Mucosa of rectum (tissue), 2 donors: ENCODE results near the gene MEPCE.
"Not testable (repeated sequence)": the region's sequence is repeated elsewhere in the genome, so short reads cannot be mapped to it uniquely, and the experiment has no call there.

Experiments used
- H3K27ac ChIP-seq, 2 donors: one replicate each; pipeline ENCODE4 v1.7.0; 2013; ENCODE audit warnings: inconsistent platforms in 2 of 2, low read depth in 2 of 2, low read length in 2 of 2
- H3K27me3 ChIP-seq, 2 donors: one replicate each; pipeline ENCODE4 v1.7.0; 2013; ENCODE audit warnings: low read length in 2 of 2; ENCODE audit not compliant: control insufficient read depth in 2 of 2, insufficient read depth in 2 of 2
- H3K36me3 ChIP-seq, 2 donors: one replicate each; pipeline ENCODE4 v1.7.0; 2013; ENCODE audit warnings: low read length in 2 of 2; ENCODE audit not compliant: control insufficient read depth in 2 of 2, insufficient read depth in 2 of 2
- H3K4me1 ChIP-seq, 2 donors: one replicate each; pipeline ENCODE4 v1.7.0; 2013; ENCODE audit warnings: low read length in 2 of 2, mild to moderate bottlenecking in 1 of 2; ENCODE audit not compliant: control insufficient read depth in 2 of 2, insufficient read depth in 2 of 2
- H3K4me3 ChIP-seq, 2 donors: one replicate each; pipeline ENCODE4 v1.7.0; 2013; ENCODE audit warnings: low read length in 2 of 2
- H3K9ac ChIP-seq, 2 donors: one replicate each; pipeline ENCODE4 v1.7.0; 2013; ENCODE audit warnings: low read length in 2 of 2, low read depth in 1 of 2, mild to moderate bottlenecking in 1 of 2
- H3K9me3 ChIP-seq, 2 donors: one replicate each; pipeline ENCODE4 v1.7.0; 2013; ENCODE audit warnings: low read length in 2 of 2; ENCODE audit not compliant: control insufficient read depth in 2 of 2
- donor health status: healthy.
- donor health status: Normal muscosa, but diverticular disease.

MEPCE gene

GRCh38 chr7:100444311-100445278, 15.0 kb downstream of the MEPCE start:
- no peaks in the 10 kb centered on the region for H3K9me3 ChIP-seq
- no peaks in the 10 kb centered on the region for H3K36me3 ChIP-seq
- H3K4me3 ChIP-seq, result no peak overlapping the region
- H3K9ac ChIP-seq, result no peak overlapping the region
- H3K4me1 ChIP-seq, result peaks cover 5 to 6% of the 10 kb centered on the region in 2 donors
- peak overlapping the region; percentile 44 to 56 for H3K27ac ChIP-seq
- no peaks in the 10 kb centered on the region for H3K27me3 ChIP-seq

GRCh38 chr7:100446040-100446439, 16.4 kb downstream of the MEPCE start:
- peaks cover 11% of the 10 kb centered on the region in 2 donors for H3K4me1 ChIP-seq
- H3K27me3 ChIP-seq, result no peaks in the 10 kb centered on the region
- no peaks in the 10 kb centered on the region for H3K36me3 ChIP-seq
- H3K27ac ChIP-seq, result no peak overlapping the region
- no peaks in the 10 kb centered on the region for H3K9me3 ChIP-seq
- no peak overlapping the region for H3K9ac ChIP-seq
- H3K4me3 ChIP-seq, result no peak overlapping the region

GRCh38 chr7:100447363-100447762, 17.7 kb downstream of the MEPCE start:
- H3K9me3 ChIP-seq, H3K27me3 ChIP-seq, H3K4me3 ChIP-seq, H3K27ac ChIP-seq, H3K36me3 ChIP-seq, H3K9ac ChIP-seq: not testable (repeated sequence)
- peaks cover 11% of the 10 kb centered on the region in 2 donors for H3K4me1 ChIP-seq

- no peak overlapping the region for H3K4me3 ChIP-seq
- H3K9ac ChIP-seq, result no peak overlapping the region
- peaks cover 9 to 11% of the 10 kb centered on the region in 2 donors for H3K4me1 ChIP-seq
- H3K27ac ChIP-seq, result no peak overlapping the region
- no peaks in the 10 kb centered on the region for H3K36me3 ChIP-seq
- no peaks in the 10 kb centered on the region for H3K9me3 ChIP-seq
- H3K27me3 ChIP-seq, result no peaks in the 10 kb centered on the region
Observed at GRCh38 chr7:100449190-100449795, 19.7 kb downstream of the MEPCE start.

GRCh38 chr7:100452513-100452912, 22.9 kb downstream of the MEPCE start:
- no peaks in the 10 kb centered on the region for H3K27me3 ChIP-seq
- no peaks in the 10 kb centered on the region for H3K36me3 ChIP-seq
- H3K27ac ChIP-seq, result no peak overlapping the region
- H3K4me1 ChIP-seq, result peaks cover 5% of the 10 kb centered on the region in 2 donors
- H3K9me3 ChIP-seq, result no peaks in the 10 kb centered on the region
- no peak overlapping the region for H3K9ac ChIP-seq
- H3K4me3 ChIP-seq, result no peak overlapping the region

- H3K9ac ChIP-seq, H3K27ac ChIP-seq: not testable (repeated sequence)
Observed at GRCh38 chr7:100453854-100454253, 24.2 kb downstream of the MEPCE start.

GRCh38 chr7:100455206-100455605, 25.6 kb downstream of the MEPCE start:
- Histone ChIP-seq H3K4me3 (no peak overlapping the region), H3K27ac (no peak overlapping the region), H3K36me3 (peaks cover 0 to 3% of the 10 kb centered on the region in 2 donors), H3K4me1 (peaks cover 3 to 4% of the 10 kb centered on the region in 2 donors), H3K27me3 (no peaks in the 10 kb centered on the region), H3K9me3 (no peaks in the 10 kb centered on the region), H3K9ac (no peak overlapping the region)

More at GRCh38 chr7:100453854-100454253, 24.2 kb downstream of the MEPCE start:
- H3K4me1 ChIP-seq, H3K4me3 ChIP-seq, H3K27me3 ChIP-seq, H3K9me3 ChIP-seq, H3K36me3 ChIP-seq: not testable (repeated sequence)

- no peaks in the 10 kb centered on the region for H3K9me3 ChIP-seq
- H3K27ac ChIP-seq, result no peak overlapping the region
- no peaks in the 10 kb centered on the region for H3K4me1 ChIP-seq
- H3K9ac ChIP-seq, result no peak overlapping the region
- H3K4me3 ChIP-seq, result no peak overlapping the region
- H3K27me3 ChIP-seq, result no peaks in the 10 kb centered on the region
- peaks cover 0 to 3% of the 10 kb centered on the region in 2 donors for H3K36me3 ChIP-seq
Observed at GRCh38 chr7:100456562-100456961, 26.9 kb downstream of the MEPCE start.

GRCh38 chr7:100457033-100457432, 27.4 kb downstream of the MEPCE start:
- Histone ChIP-seq H3K4me1 (no peaks in the 10 kb centered on the region), H3K27ac (no peak overlapping the region), H3K4me3 (no peak overlapping the region), H3K27me3 (no peaks in the 10 kb centered on the region), H3K36me3 (peaks cover 0 to 3% of the 10 kb centered on the region in 2 donors), H3K9ac (no peak overlapping the region), H3K9me3 (no peaks in the 10 kb centered on the region)

- no peak within 1 kb of the TSS for H3K27ac ChIP-seq
- H3K4me3 ChIP-seq, result no peak within 1 kb of the TSS
- peaks cover 0 to under 1% of the 10 kb centered on the region in 2 donors for H3K4me1 ChIP-seq
- H3K27me3 ChIP-seq, result no peaks in the 10 kb centered on the region
- peaks cover 0 to 16% of the 10 kb centered on the region in 2 donors for H3K36me3 ChIP-seq
- H3K9me3 ChIP-seq, result no peaks in the 10 kb centered on the region
- no peak within 1 kb of the TSS for H3K9ac ChIP-seq
Observed at GRCh38 chr7:100464210-100464660, 34.6 kb downstream of the MEPCE start, which contains the start of gene SPACDR. Gene SPACDR (minus strand): TSS chr7:100464260. CDS start chr7:100464025, 235 bp downstream.
